ELF-1 (cell line): ENCODE data around the gene FGGY.

Experiments
- DNase-seq: peaks from one replicate; pipeline ENCODE4 v3.0.0-alpha.2; 2016; ENCODE audit warnings: low read depth, low spot score

The FGGY gene

DNA sequence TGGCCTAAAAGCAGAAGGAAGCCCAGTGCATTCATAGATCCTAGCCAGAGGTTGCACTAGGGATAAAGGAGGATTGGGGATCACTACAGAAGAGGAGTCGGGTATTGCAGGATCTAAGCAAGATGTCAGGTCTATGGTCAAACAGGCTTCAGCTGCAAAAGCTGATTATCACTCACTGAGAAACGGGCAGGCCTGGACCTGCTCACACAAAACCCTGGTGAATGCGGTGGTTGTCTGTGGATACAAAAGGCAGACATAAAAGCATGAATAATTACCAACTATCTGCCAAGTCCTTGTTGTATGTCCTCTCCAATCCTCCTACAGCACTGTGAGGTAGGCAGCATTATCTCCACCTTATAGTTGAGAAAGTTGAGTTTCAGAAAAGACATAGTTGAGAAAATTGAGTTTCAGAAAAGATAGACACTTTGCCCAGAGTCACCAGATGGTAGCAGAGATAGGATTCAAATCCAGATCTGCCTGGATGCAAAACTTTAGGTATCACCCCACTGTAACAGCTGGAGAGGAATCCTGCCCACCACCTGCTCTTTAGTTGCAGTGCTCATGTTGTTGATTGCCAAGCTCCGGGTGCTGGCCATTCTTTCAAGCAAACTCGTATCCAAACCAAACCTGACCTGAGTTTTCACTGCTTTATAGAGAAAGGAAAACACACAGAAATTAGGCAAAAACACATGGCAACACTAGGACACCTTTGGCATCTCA lies 468.3 kb downstream of the FGGY start:
- DNase-seq, result no peak

DNA sequence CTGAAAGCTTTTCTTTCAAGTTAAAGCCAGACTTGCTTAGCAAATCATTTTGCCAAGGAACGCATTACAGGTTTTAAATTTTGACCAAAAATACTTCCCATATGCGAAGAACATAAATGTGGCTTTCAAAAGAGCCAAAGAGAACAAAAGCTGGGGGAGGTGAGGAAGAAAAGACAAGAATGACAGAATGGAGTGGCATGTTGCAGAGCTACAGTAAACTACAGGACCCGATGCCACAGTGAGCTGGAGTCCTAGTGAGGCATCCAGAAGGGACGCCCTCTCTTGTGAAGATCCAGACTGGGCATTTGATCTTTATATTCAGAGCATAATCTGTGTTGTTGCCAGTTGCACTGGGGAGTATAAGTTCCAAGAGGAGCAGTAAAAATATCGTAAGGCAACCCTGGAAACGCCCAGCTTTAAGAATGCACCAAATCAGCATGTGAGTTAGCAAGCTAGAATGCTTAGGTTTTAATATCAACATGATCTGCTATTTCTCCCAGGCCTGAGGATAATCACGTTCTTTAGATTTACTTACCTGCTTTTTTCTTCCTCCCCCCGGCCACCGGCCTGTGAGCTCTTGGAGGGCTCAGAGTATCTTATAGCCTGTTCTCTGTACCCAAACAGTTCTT lies 469.4 kb downstream of the FGGY start:
- DNase-seq, result no peak

DNA sequence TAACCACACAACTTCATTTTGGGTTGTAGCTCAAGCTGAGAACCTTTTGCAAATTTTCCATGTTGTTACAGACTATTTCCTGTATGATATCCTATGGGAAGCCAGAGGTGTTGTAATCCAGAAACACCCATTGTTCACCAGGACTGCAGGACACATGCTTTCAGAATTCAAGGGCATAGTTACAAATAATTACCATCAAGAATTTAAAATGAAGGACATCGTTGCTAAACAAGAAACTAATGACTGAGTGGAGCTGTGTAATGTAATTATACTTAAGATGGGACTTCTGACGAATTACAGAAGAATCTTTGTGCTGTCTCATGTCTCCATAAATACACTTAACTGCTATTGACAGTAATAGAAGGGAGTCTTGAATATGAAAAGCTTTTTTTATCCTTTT lies 470.2 kb downstream of the FGGY start:
- no peak for DNase-seq

DNA sequence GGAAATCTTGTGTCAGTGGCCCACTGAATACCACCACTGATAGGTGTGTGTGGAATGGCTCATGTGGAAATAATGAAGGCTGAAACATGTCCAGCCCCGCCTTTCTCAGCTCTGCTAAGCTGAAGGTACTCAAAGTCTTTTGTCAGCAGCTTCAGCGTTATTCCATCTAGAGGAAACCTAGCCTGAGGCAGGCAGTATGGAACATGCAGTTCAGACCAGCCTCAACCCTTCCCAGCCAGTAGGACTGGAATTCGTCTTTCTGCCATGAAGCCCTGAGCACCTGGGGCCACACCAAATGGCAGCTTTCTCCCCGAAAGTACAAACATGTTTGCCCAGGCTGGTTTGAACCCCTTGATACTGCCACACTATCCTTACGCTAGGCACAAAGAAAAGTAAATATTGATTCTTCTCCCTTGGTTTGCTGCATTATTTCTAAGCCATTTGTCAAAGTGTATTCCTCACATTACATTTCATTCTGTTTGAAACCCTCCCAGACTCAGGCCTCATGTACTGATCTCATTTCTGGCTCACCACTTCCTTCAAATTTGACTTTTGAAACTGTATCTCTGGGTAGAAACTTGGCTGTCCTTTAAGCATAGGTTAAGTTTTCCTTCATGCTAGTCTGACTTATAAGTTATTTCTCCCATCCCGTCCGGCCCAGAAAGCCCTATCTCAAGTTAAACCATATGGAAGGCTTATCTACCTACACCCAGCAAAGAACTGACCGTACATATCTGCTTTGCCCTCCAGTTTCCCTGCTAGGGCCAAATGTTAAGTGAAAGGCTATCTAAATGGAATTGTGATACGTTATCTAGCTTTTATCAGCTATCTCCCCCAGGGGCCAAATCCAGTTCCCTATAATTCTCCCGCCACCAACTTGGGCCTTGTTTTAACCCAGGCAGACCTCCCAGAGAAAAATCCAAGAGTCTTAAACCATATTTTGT lies 472.2 kb downstream of the FGGY start:
- peak; percentile 48 for DNase-seq

DNA sequence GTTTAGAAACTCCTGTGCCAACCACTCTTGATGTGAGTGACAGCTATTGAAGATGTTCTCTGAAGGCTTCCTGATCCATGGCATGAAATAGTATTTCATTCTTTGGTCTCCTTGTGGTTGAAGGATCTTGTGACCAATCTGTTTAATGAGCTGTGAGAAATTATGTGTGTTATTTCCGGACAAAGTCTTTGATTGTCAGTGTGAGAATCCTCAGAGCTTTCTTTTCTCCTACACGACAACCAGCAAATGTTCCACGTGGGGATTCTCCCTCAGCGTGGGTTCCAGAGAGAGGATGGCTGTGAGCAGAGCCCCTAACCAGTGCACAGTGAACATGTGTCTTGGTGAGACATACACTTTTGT lies 472.8 kb downstream of the FGGY start:
- no peak for DNase-seq

DNA sequence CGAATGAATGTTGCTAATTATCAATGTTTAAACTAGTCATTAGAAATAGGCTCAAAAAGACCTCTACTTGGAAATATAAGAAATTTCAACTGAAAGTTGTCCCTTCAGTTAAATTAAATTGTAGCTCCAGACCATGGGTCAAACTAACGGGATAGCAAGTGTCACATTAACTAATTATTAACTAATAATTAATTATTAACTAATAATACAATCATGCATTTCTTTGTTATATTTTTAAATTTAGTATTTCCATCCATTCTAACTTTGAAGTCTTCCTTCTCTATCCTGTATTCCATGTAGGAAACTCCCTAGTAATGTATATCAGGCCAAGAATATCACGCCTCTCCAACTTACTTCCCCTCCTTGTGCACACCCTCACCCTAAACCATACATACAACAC lies 474.5 kb downstream of the FGGY start:
- no peak for DNase-seq

DNA sequence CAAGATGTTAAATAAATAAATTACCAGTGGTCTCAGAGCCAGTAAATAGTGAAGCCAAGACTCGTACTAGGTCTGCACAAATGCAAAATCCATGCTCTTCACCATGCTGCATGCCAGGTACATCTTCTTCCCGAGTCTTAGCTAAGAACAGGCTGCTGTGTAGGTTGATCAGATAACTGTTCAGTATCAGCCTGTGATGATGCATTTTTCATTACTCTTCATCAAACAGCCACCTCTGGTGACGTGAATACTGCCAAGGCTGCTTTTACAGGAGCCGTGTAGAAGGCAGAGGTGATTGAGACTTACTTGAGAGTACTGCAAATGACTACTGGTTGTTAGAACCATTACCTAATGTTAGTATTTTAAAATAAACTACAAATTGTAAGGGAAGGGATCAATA lies 478.6 kb downstream of the FGGY start:
- DNase-seq, result no peak

DNA sequence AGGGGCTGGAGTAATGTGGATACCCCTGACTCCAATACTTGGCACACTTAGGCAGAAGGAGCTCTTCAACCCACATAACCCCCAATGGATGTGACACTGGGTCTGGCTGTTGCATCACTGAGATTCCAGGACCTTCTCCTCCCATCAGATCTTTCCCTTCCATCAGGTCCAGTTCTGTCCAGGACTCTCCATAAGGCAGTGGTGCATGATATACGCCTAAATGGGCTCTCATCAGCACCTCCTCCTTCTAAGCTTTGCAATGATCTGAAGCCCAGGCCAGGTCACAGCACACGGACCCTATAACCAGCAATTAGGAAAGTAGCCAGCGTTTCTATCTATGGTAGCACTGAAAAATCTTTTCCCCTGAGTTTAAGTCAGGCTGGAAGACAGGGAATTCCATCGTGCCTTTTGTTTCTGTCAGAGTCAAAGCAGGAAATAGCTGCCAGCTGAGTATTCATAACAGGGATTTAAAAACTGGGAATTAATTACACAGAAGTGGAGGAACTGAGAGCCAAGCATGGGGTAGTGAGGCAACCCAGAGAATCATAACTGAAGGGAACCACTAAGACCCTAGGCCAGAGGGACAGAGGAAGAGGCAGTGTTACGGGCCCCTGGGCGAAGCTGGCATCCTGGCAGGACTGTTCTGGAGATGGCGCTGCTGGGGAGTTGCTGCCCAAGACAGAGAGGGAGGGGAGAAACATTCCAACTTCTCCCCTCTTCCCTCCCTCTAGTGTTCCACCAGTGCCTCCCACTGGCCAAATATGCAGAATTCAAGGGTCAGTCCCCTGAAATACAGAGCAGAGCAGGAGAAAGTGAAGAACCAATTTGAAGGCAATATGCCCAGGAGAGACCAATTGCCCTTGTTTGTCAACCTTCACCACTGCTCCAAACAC lies 480.3 kb downstream of the FGGY start:
- DNase-seq, result no peak

DNA sequence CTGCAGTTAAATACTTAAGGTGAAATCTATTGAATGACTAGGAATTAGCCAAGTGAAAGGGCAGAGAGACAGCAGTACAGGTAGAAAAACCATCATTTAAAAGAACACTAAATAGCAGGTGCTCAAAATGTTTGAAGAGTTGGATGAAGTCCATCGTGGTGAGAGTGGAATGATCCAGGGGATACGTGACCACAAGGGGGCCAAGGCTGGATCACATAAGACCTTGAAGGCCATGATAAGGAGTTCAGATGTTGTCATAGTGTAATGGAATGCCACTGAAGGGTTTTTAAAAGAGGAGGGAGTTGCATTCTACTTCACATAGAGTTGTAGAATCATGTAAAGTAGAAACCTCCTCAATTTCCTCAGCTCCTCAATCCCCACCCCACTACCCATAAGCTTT lies 483.1 kb downstream of the FGGY start:
- DNase-seq, result no peak

DNA sequence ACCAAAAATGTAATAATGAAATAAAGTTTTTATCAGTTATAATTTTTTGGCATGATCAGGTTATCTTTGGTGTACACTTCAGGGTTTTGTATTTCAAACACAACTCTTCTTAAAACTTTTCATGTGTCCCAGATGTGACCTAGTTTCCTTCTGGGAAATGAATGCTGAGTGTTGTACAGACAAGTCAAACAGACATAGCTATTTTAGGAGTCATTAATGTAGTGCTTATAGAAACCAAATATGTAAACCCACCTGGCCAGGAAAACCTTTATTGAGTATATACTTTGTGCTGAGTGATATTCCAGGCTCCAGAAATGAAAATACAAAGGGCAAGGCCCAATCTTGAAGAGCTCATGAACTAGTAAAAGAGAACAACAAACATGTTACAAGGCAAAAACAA lies 491.9 kb downstream of the FGGY start:
- DNase-seq, result no peak

DNA sequence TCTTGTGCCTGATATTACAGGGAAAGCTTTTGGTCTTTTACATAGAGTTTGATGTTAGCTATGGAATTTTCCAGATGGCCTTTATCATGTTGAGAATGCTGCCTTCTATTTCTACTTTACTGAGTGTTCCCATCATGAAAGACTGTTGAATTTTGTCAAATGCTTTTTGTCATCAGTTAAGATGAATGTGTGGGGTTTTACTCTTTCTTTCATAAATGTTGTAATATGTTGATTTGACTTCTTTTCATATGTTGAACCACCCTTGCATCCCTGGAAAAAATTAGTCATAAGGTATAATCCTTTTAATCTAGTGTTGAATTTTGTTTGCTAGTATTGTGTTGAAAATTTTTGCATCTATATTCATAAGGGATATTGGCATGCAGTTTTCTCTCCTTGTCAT lies 501.7 kb downstream of the FGGY start:
- no peak for DNase-seq

DNA sequence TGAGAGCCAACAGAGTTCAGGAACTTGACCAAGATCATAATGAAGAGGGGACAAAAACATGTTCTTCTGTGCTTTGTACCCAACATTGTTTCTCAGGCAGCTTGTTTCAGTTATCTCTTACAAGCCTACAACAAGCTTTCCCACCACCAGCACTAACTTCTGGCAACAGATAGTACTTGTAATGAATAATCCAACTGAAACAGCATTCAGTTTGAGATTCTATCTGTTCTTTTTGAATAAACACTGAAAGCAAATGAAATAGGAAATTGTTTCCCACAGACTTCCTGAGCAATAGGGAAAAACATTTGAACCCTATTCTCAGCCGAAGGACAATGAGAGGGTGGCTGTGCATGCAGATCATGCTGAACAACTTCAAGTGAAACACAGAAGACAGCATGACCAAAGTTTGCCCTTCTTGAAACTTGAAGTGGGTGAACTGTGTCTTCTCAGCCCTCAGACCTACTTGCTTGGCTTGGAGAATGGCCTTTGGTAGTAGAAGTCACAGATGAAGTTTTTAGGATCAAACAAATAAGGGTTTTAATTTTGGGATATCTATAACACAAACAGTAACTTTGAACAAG lies 506.7 kb downstream of the FGGY start:
- DNase-seq, result no peak

DNA sequence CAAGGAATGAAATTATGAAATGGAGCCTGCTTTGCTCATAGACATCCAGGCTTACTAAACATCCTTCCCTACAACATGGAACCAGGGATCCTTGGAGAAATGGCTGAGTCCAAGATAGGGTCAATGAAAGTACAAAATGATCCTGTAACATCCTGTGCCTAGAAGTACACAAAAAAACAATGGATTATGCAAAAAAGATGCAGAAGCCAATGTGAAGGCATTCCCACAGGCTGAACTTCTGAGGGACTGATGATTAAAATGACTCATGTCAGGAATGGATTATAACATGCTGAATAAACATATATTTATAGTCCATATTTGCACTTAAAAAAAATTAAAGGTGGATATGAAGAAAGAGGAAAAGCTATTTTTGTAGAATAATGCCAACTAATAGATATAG lies 507.4 kb downstream of the FGGY start:
- no peak for DNase-seq

DNA sequence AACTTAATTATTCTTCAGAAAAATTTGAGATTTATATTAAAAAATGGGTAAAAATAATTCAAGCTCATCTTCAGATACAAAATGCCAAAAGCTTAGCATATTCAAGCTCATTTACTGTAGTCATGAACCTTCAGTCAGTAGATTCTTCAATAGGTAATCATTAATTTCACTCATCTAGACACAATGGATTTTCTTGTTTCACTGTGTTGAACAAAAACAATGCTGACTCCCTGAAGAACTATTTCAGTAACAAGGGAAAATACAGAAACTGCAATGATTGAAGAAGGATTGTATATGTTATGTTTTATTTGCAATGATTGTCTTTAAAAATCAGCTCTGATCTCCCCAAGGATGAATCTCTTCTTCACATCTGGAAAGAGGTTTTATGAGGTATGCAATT lies 508.7 kb downstream of the FGGY start:
- no peak for DNase-seq
